ENCODE data around the gene AASS.

The AASS gene

DNA sequence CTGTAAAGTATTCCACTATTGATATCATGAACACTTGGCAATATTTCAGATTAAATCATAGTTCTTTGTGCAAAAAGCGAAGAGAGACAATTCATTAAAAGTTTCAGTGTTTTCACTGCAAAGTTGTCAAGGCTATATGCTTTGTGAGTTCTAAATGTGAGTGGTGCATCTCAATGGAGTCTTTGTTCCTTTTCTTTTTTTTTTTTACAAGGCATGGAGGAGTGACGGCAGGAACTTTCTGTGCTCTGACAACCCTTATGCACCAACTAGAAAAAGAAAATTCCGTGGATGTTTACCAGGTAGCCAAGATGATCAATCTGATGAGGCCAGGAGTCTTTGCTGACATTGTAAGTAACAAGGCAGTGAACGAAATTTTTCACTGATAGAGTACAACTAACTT is 84.5 kb downstream of the AASS start:
- Histone ChIP-seq H2BK120ac (ENCODE audit: low read depth, low read length) (no peak overlapping the region), H3K4me2 (ENCODE audit: low read length) (no peak overlapping the region), H3K4me3 (ENCODE audit: low read length) (no peak overlapping the region), H2AK5ac (ENCODE audit: low read length) (no peak overlapping the region), H4K8ac (ENCODE audit: low read depth, low read length) (no peak overlapping the region), H3K4me1 (ENCODE audit: control insufficient read depth, low read depth, low read length) (no peaks in the 10 kb centered on the region), H3K27ac (ENCODE audit: low read depth, low read length) (no peak overlapping the region), H3K4ac (ENCODE audit: low read depth, low read length) (no peak overlapping the region), H3K56ac (ENCODE audit: low read length) (no peak overlapping the region), H3K79me2 (ENCODE audit: control insufficient read depth, insufficient read depth, low read length) (no peaks in the 10 kb centered on the region), H3K18ac (ENCODE audit: low read length) (no peak overlapping the region), H3K36me3 (ENCODE audit: control insufficient read depth, insufficient read depth, low read length) (no peaks in the 10 kb centered on the region), H2BK15ac (replicated peaks; ENCODE audit: low read depth) (no peak overlapping the region), H4K5ac (ENCODE audit: low read length) (no peak overlapping the region), H3K79me1 (ENCODE audit: low read length) (no peaks in the 10 kb centered on the region), H3K9ac (ENCODE audit: low read length) (no peak overlapping the region), H2BK5ac (ENCODE audit: low read length) (no peak overlapping the region), H3K27me3 (ENCODE audit: insufficient read depth, low read length, poor library complexity) (no peaks in the 10 kb centered on the region), H3K23ac (ENCODE audit: low read length) (no peak overlapping the region)
- WGBS (ENCODE audit: extremely low coverage, insufficient coverage, low lambda C conversion rate) = no CpG with 5 or more reads among the region's 4 CpGs
- DNase-seq = no peak

DNA sequence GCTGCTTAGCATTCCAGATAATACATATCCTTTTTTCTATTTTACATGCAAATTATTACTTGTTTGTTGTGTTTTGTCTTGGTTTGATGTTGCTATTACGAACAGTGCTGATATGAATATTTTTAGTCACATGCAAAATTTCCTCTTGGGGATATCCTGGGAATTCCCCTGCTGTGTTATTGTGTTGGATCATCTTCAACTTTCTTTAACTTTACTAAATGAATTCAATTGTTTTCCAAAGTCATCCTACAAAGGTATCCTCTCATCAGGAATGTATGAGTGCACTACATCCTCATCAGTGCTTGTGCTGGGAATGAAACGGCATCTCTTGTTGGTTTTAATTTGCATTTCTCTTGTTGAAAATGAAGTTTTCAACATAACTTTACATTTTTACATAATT is 87.1 kb downstream of the AASS start:
- Histone ChIP-seq H2BK5ac (ENCODE audit: low read length) (no peak overlapping the region), H4K5ac (ENCODE audit: low read length) (no peak overlapping the region)
- no peak for DNase-seq

GRCh38 chr7:122055073-122055472 is 89.0 kb downstream of the AASS start:
- no peaks in the 10 kb centered on the region for H3K27me3 ChIP-seq (ENCODE audit: insufficient read depth, low read length, poor library complexity)
- no peak overlapping the region for H2BK5ac ChIP-seq (ENCODE audit: low read length)
- no peak overlapping the region for H3K4ac ChIP-seq (ENCODE audit: low read depth, low read length)
- H3K4me3 ChIP-seq (ENCODE audit: low read length) = no peak overlapping the region
- H2AK5ac ChIP-seq (ENCODE audit: low read length) = no peak overlapping the region
- WGBS (ENCODE audit: extremely low coverage, insufficient coverage, low lambda C conversion rate) = no CpG with 5 or more reads among the region's 1 CpG
- no peak for DNase-seq
- no peaks in the 10 kb centered on the region for H3K79me2 ChIP-seq (ENCODE audit: control insufficient read depth, insufficient read depth, low read length)
- no peak overlapping the region for H3K56ac ChIP-seq (ENCODE audit: low read length)
- no peak overlapping the region for H3K4me2 ChIP-seq (ENCODE audit: low read length)
- H3K18ac ChIP-seq (ENCODE audit: low read length) = no peak overlapping the region
- no peak overlapping the region for H4K5ac ChIP-seq (ENCODE audit: low read length)
- no peak overlapping the region for H4K8ac ChIP-seq (ENCODE audit: low read depth, low read length)
- no peak overlapping the region for H3K27ac ChIP-seq (ENCODE audit: low read depth, low read length)
- no peak overlapping the region for H2BK15ac ChIP-seq (replicated peaks; ENCODE audit: low read depth)
- H3K9ac ChIP-seq (ENCODE audit: low read length) = no peak overlapping the region
- H3K23ac ChIP-seq (ENCODE audit: low read length) = no peak overlapping the region
- no peaks in the 10 kb centered on the region for H3K4me1 ChIP-seq (ENCODE audit: control insufficient read depth, low read depth, low read length)
- H2BK120ac ChIP-seq (ENCODE audit: low read depth, low read length) = no peak overlapping the region
- H3K36me3 ChIP-seq (ENCODE audit: control insufficient read depth, insufficient read depth, low read length) = no peaks in the 10 kb centered on the region
- no peaks in the 10 kb centered on the region for H3K79me1 ChIP-seq (ENCODE audit: low read length)

More for the DNA sequence above, 87.1 kb downstream of the AASS start:
- Histone ChIP-seq H3K18ac (ENCODE audit: low read length) (no peak overlapping the region), H3K79me1 (ENCODE audit: low read length) (no peaks in the 10 kb centered on the region), H3K27ac (ENCODE audit: low read depth, low read length) (no peak overlapping the region), H2AK5ac (ENCODE audit: low read length) (no peak overlapping the region), H3K56ac (ENCODE audit: low read length) (no peak overlapping the region), H3K4me3 (ENCODE audit: low read length) (no peak overlapping the region), H3K27me3 (ENCODE audit: insufficient read depth, low read length, poor library complexity) (no peaks in the 10 kb centered on the region), H2BK15ac (replicated peaks; ENCODE audit: low read depth) (no peak overlapping the region), H2BK120ac (ENCODE audit: low read depth, low read length) (no peak overlapping the region), H3K4ac (ENCODE audit: low read depth, low read length) (no peak overlapping the region), H4K8ac (ENCODE audit: low read depth, low read length) (no peak overlapping the region), H3K36me3 (ENCODE audit: control insufficient read depth, insufficient read depth, low read length) (no peaks in the 10 kb centered on the region), H3K23ac (ENCODE audit: low read length) (no peak overlapping the region), H3K4me2 (ENCODE audit: low read length) (no peak overlapping the region), H3K9ac (ENCODE audit: low read length) (no peak overlapping the region), H3K4me1 (ENCODE audit: control insufficient read depth, low read depth, low read length) (no peaks in the 10 kb centered on the region), H3K79me2 (ENCODE audit: control insufficient read depth, insufficient read depth, low read length) (no peaks in the 10 kb centered on the region)
- no CpG with 5 or more reads among the region's 2 CpGs for WGBS (ENCODE audit: extremely low coverage, insufficient coverage, low lambda C conversion rate)

DNA sequence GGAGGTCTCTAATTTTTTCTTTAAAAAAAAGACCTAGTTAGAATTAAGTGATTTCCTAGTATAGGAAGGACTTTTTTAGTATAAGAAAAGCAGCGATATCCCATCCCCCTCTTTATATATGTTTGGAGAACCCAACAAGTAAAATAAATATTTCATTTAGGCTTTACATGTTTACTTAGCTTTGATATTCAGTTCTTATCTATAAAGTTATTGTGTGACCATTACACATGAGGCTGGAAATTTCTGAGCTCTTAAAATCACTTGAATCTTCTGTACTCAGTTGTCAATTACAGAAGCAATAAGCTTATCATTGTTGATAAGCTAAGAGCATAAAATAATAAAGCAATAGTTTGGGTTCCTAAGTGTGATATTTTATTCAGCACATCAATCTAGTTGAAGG is 89.7 kb downstream of the AASS start:
- Histone ChIP-seq H3K4me3 (ENCODE audit: low read length) (no peak overlapping the region), H3K23ac (ENCODE audit: low read length) (no peak overlapping the region), H2AK5ac (ENCODE audit: low read length) (no peak overlapping the region), H2BK15ac (replicated peaks; ENCODE audit: low read depth) (no peak overlapping the region), H3K27me3 (ENCODE audit: insufficient read depth, low read length, poor library complexity) (no peaks in the 10 kb centered on the region), H3K36me3 (ENCODE audit: control insufficient read depth, insufficient read depth, low read length) (no peaks in the 10 kb centered on the region), H4K8ac (ENCODE audit: low read depth, low read length) (no peak overlapping the region), H3K9ac (ENCODE audit: low read length) (no peak overlapping the region), H2BK5ac (ENCODE audit: low read length) (no peak overlapping the region), H3K4ac (ENCODE audit: low read depth, low read length) (no peak overlapping the region), H4K5ac (ENCODE audit: low read length) (no peak overlapping the region), H3K4me1 (ENCODE audit: control insufficient read depth, low read depth, low read length) (no peaks in the 10 kb centered on the region), H2BK120ac (ENCODE audit: low read depth, low read length) (no peak overlapping the region), H3K18ac (ENCODE audit: low read length) (no peak overlapping the region), H3K56ac (ENCODE audit: low read length) (no peak overlapping the region), H3K4me2 (ENCODE audit: low read length) (no peak overlapping the region), H3K79me1 (ENCODE audit: low read length) (no peaks in the 10 kb centered on the region), H3K79me2 (ENCODE audit: control insufficient read depth, insufficient read depth, low read length) (no peaks in the 10 kb centered on the region), H3K27ac (ENCODE audit: low read depth, low read length) (no peak overlapping the region)
- no CpG with 5 or more reads among the region's 1 CpG for WGBS (ENCODE audit: extremely low coverage, insufficient coverage, low lambda C conversion rate)
- no peak for DNase-seq

DNA sequence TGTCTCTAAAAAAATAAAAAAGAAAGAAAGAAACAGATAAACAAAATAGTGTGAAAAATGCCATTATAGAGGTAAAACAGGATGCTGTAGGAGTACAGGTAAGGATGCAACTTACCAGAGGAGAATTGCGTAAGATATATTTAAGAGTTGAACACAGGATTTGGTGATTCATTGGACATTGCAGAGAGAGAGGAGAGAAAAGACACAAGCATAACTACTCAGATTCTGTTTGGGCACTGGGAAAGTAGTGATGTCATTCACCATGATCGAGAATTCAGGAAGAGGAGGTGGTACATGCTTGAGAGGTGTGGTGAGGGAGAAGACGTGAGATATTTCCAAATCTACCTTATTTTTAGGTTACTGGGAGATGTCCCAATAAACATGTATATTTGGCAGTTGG is 97.6 kb downstream of the AASS start:
- no peaks in the 10 kb centered on the region for H3K79me1 ChIP-seq (ENCODE audit: low read length)
- no peak overlapping the region for H3K56ac ChIP-seq (ENCODE audit: low read length)
- H3K9ac ChIP-seq (ENCODE audit: low read length) = no peak overlapping the region
- no peak overlapping the region for H3K4me2 ChIP-seq (ENCODE audit: low read length)
- H3K36me3 ChIP-seq (ENCODE audit: control insufficient read depth, insufficient read depth, low read length) = no peaks in the 10 kb centered on the region
- H3K27me3 ChIP-seq (ENCODE audit: insufficient read depth, low read length, poor library complexity) = no peaks in the 10 kb centered on the region
- no peak overlapping the region for H2BK5ac ChIP-seq (ENCODE audit: low read length)
- H3K79me2 ChIP-seq (ENCODE audit: control insufficient read depth, insufficient read depth, low read length) = no peaks in the 10 kb centered on the region
- H2BK120ac ChIP-seq (ENCODE audit: low read depth, low read length) = no peak overlapping the region
- WGBS (ENCODE audit: extremely low coverage, insufficient coverage, low lambda C conversion rate) = no CpG with 5 or more reads among the region's 3 CpGs
- H4K8ac ChIP-seq (ENCODE audit: low read depth, low read length) = no peak overlapping the region
- no peak overlapping the region for H3K18ac ChIP-seq (ENCODE audit: low read length)
- H3K4ac ChIP-seq (ENCODE audit: low read depth, low read length) = no peak overlapping the region
- no peak overlapping the region for H2AK5ac ChIP-seq (ENCODE audit: low read length)
- no peak overlapping the region for H4K5ac ChIP-seq (ENCODE audit: low read length)
- no peak for DNase-seq
- H3K4me3 ChIP-seq (ENCODE audit: low read length) = no peak overlapping the region
- H3K27ac ChIP-seq (ENCODE audit: low read depth, low read length) = no peak overlapping the region
- H3K4me1 ChIP-seq (ENCODE audit: control insufficient read depth, low read depth, low read length) = no peaks in the 10 kb centered on the region
- H3K23ac ChIP-seq (ENCODE audit: low read length) = no peak overlapping the region
- H2BK15ac ChIP-seq (replicated peaks; ENCODE audit: low read depth) = no peak overlapping the region

- Histone ChIP-seq H4K5ac (ENCODE audit: low read length) (no peak overlapping the region), H3K27ac (ENCODE audit: low read depth, low read length) (no peak overlapping the region), H2BK120ac (ENCODE audit: low read depth, low read length) (no peak overlapping the region), H3K79me2 (ENCODE audit: control insufficient read depth, insufficient read depth, low read length) (no peaks in the 10 kb centered on the region), H3K4me2 (ENCODE audit: low read length) (no peak overlapping the region), H3K79me1 (ENCODE audit: low read length) (no peaks in the 10 kb centered on the region), H3K56ac (ENCODE audit: low read length) (no peak overlapping the region), H3K18ac (ENCODE audit: low read length) (no peak overlapping the region), H3K27me3 (ENCODE audit: insufficient read depth, low read length, poor library complexity) (no peaks in the 10 kb centered on the region), H3K4me3 (ENCODE audit: low read length) (no peak overlapping the region), H3K4ac (ENCODE audit: low read depth, low read length) (no peak overlapping the region), H3K4me1 (ENCODE audit: control insufficient read depth, low read depth, low read length) (no peaks in the 10 kb centered on the region), H2AK5ac (ENCODE audit: low read length) (no peak overlapping the region), H3K9ac (ENCODE audit: low read length) (no peak overlapping the region), H2BK15ac (replicated peaks; ENCODE audit: low read depth) (no peak overlapping the region), H3K23ac (ENCODE audit: low read length) (no peak overlapping the region), H2BK5ac (ENCODE audit: low read length) (no peak overlapping the region), H4K8ac (ENCODE audit: low read depth, low read length) (no peak overlapping the region), H3K36me3 (ENCODE audit: control insufficient read depth, insufficient read depth, low read length) (no peaks in the 10 kb centered on the region)
- WGBS (ENCODE audit: extremely low coverage, insufficient coverage, low lambda C conversion rate) = no CpG with 5 or more reads among the region's 3 CpGs
- no peak for DNase-seq
Observed at GRCh38 chr7:122040147-122040546, 103.9 kb downstream of the AASS start.

Measured in mesendoderm (in vitro differentiated cells).